ENCODE measurements around the gene DNASE2. TPM values are rescaled to one million over a fixed set of nuclear protein-coding genes. Genes with fewer than 3 reads are reported as not detected.
"Not testable (repeated sequence)": the region's sequence is repeated elsewhere in the genome, so short reads cannot be mapped to it uniquely, and the experiment has no call there.

DNASE2 gene
- total RNA-seq, 4 donors from 2014 or later, result 20.6 to 38.3 (median 31.1) TPM

GRCh38 chr19:12890787-12891552 is 9.7 kb upstream of the DNASE2 start, which contains the start of gene GCDH:
GCDH (plus strand) TSS chr19:12891160; CDS start chr19:12891305, 145 bp downstream.
- Histone ChIP-seq H3K27ac (peak within 1 kb of the TSS; percentile 77), H3K4me3 (peak within 1 kb of the TSS; percentile 89), H3K27me3 (peaks cover 3% of the 10 kb centered on the region), H3K36me3 (peaks cover 16% of the 10 kb centered on the region), H3K4me1 (peaks cover 20% of the 10 kb centered on the region), H3K9me3 (no peaks in the 10 kb centered on the region)
- DNase-seq (ENCODE audit: low spot score in 2 of 2), result peak; percentile 99
- TF ChIP-seq, protein P1, sequence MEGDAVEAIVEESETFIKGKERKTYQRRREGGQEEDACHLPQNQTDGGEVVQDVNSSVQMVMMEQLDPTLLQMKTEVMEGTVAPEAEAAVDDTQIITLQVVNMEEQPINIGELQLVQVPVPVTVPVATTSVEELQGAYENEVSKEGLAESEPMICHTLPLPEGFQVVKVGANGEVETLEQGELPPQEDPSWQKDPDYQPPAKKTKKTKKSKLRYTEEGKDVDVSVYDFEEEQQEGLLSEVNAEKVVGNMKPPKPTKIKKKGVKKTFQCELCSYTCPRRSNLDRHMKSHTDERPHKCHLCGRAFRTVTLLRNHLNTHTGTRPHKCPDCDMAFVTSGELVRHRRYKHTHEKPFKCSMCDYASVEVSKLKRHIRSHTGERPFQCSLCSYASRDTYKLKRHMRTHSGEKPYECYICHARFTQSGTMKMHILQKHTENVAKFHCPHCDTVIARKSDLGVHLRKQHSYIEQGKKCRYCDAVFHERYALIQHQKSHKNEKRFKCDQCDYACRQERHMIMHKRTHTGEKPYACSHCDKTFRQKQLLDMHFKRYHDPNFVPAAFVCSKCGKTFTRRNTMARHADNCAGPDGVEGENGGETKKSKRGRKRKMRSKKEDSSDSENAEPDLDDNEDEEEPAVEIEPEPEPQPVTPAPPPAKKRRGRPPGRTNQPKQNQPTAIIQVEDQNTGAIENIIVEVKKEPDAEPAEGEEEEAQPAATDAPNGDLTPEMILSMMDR (IDR thresholded peaks at IDR 0.05), result no peak
- no peak for TF ChIP-seq EP300 (IDR thresholded peaks at IDR 0.05)
- peak in 1 of 2 donors; percentile 16 for TF ChIP-seq POLR2A (IDR thresholded peaks at IDR 0.05)
- TF ChIP-seq POLR2AphosphoS5 (IDR thresholded peaks at IDR 0.05), result peak in 1 of 3 donors; percentile 38
- WGBS, result 0% methylated on average over 44 of the region's 49 CpGs

DNA sequence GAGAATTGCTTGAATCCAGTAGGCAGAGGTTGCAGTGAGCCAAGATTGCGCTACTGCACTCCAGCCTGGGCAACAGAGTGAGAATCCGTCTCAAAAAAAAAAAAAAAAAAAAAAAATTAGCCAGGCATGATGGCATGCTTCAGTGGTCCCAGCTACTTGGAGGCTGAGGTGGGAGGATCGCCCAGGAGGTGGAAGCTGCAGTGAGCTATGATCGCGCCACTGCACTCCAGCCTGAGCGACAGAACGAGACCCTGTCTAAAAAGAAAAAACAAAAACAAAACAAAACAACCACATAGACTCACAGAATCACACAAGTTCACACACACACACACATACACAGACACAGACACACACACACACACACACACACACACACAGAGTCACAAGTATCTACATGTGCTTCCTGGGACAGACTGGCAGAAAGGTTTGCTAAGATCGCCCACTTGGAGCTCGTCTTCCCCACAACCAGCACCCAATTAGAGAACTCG is 9.1 kb upstream of the DNASE2 start:
- H3K4me3 ChIP-seq, result peak overlapping the region; percentile 89
- peaks cover 26% of the 10 kb centered on the region for H3K4me1 ChIP-seq
- not testable (repeated sequence) for H3K27me3 ChIP-seq; H3K9me3 ChIP-seq; DNase-seq (ENCODE audit: low spot score in 2 of 2)
- peak overlapping the region; percentile 59 for H3K27ac ChIP-seq
- 36% methylated on average over 10 of the region's 10 CpGs for WGBS
- H3K36me3 ChIP-seq, result peaks cover 14% of the 10 kb centered on the region

GRCh38 chr19:12888006-12888603 is 6.9 kb upstream of the DNASE2 start:
- no peak overlapping the region for H3K27ac ChIP-seq
- no peak for DNase-seq (ENCODE audit: low spot score in 2 of 2)
- H3K4me1 ChIP-seq, result peaks cover 35% of the 10 kb centered on the region
- H3K27me3 ChIP-seq, result peaks cover 20% of the 10 kb centered on the region
- no peak overlapping the region for H3K4me3 ChIP-seq
- TF ChIP-seq EP300 (IDR thresholded peaks at IDR 0.05), result no peak
- no peak for TF ChIP-seq POLR2A (IDR thresholded peaks at IDR 0.05)
- TF ChIP-seq, protein P1 (IDR thresholded peaks at IDR 0.05), result no peak
- TF ChIP-seq POLR2AphosphoS5 (IDR thresholded peaks at IDR 0.05), result no peak
- H3K9me3 ChIP-seq, result no peaks in the 10 kb centered on the region
- WGBS, result 68% methylated on average over 4 of the region's 5 CpGs
- H3K36me3 ChIP-seq, result peaks cover 1% of the 10 kb centered on the region

DNA sequence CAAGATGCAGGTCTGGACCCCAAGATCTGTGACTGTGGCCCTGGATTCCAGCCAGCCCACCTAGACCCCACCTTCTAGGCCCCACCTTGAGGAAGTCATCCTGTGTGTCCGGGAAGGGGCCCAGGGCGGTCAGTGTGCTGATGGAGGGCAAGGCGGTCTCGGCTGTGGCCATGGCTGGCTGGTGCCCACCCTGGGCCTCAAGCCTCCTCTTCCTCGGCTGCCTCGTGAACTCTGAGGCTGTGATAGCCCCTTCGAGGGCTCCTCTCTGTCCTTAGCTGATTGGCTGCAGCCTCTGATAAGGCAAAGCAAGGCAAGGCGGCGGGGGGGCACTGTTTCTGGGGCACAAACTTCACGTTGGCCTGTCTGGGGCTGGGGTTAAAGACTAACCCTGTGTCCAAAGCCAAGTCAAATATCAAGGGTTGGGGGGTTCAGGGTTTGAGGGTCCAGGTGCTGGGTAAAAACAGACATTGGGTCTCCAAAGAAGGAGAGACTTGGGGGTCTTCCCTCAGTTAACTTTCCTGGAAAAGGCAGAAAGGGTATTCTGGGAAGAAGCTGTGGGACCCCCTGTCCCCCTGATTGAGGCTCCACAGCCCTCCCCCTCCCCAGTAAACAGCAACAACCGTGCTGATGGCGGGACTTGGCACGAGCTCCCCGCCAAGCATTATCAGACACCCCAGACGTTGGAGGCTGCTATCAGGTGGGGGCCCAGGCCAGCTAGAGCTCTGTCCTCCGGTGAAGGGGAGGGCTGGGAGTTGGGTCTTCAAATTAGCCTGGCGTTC is 5.9 kb upstream of the DNASE2 start, which contains the start of gene KLF1:
TSS of gene KLF1 (minus strand) at position 233 of the 779 bp plus-strand sequence. CDS start at position 172, 61 bp downstream.
- WGBS, result 77% methylated on average over 6 of the region's 17 CpGs
- H3K27me3 ChIP-seq, result peaks cover 20% of the 10 kb centered on the region
- TF ChIP-seq, protein P1 (IDR thresholded peaks at IDR 0.05), result no peak
- TF ChIP-seq POLR2A (IDR thresholded peaks at IDR 0.05), result no peak
- no peak for TF ChIP-seq EP300 (IDR thresholded peaks at IDR 0.05)
- no peak for TF ChIP-seq POLR2AphosphoS5 (IDR thresholded peaks at IDR 0.05)
- H3K27ac ChIP-seq, result no peak within 1 kb of the TSS
- DNase-seq (ENCODE audit: low spot score in 2 of 2), result no peak
- peak within 1 kb of the TSS; percentile 49 for H3K4me3 ChIP-seq
- H3K4me1 ChIP-seq, result peaks cover 33% of the 10 kb centered on the region
- H3K9me3 ChIP-seq, result no peaks in the 10 kb centered on the region
- no peaks in the 10 kb centered on the region for H3K36me3 ChIP-seq

DNA sequence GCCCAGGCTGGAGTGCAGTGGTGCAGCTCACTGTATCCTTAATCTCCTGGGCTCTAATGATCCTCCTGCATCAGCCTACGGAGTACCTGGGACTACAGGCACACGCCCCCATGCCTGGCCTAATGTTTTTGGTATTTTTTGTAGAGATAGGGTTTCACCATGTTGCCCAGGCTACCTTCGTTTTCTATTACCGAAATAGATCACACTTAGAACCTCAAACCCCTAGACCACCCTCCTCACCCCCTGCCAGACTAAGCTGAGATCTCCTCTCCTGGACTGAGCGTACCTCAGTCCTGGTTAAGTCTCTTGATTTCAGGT is 5.4 kb upstream of the DNASE2 start:
- 78% methylated on average over 5 of the region's 5 CpGs for WGBS
- Histone ChIP-seq H3K36me3 (no peaks in the 10 kb centered on the region), H3K9me3 (no peaks in the 10 kb centered on the region), H3K27ac (no peak overlapping the region), H3K27me3 (peaks cover 20% of the 10 kb centered on the region), H3K4me1 (peaks cover 28% of the 10 kb centered on the region), H3K4me3 (no peak overlapping the region)
- DNase-seq (ENCODE audit: low spot score in 2 of 2), result no peak
- TF ChIP-seq POLR2AphosphoS5 (IDR thresholded peaks at IDR 0.05), result no peak
